Activated gamma-delta T cell treated with Interleukin-2 at 50 U/mL for 16 hours (primary cell): ENCODE measurements around the gene NKAIN2.
"Not testable (repeated sequence)": the region's sequence is repeated elsewhere in the genome, so short reads cannot be mapped to it uniquely, and the experiment has no call there.

ENCODE experiments used
- DNase-seq: peaks from one replicate; pipeline ENCODE4 v3.0.0-alpha.2; 2020

Gene NKAIN2

GRCh38 chr6:124462750-124463149, 659.1 kb downstream of the NKAIN2 start:
- no peak for DNase-seq

DNA sequence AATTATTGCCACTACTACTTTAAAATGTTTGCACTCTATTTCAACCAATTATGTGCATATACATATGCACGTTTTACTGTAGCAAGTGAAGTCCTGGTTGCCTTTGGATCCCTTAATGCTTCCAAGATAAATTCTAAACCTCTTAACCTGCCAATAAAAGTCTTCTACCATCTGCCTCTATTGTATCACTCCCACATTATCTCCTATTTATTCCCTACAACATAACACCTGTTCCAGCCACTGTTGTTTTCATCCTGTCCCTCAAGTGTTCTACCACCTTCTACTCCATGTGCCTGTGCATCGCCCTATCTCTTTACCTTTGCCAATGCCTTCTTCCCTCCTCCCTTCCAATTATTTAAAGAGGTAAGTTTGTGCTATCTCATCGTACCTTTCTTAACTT, 659.6 kb downstream of the NKAIN2 start:
- no peak for DNase-seq

- not testable (repeated sequence) for DNase-seq
Observed at GRCh38 chr6:124464600-124464999, 660.9 kb downstream of the NKAIN2 start.

GRCh38 chr6:124466949-124467348, 663.3 kb downstream of the NKAIN2 start:
- no peak for DNase-seq

DNA sequence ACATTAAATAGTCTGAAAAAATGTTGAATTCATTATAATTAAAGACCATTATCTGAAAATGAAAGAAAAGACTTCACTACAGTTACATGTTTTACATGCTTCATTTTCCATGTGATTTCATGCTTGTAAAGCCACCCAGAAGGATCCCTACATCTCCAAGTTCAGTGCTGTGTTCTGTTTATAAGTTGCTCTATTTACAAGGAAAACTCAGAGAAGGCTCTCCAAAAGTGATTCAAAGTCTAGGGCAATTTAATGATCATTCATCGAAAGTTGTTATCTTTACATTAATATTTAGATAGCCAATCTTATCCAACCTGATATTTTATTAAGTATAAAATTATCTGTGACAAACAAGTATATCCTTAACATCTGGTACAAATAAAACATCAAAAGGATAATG, 663.7 kb downstream of the NKAIN2 start:
- DNase-seq, result no peak

DNA sequence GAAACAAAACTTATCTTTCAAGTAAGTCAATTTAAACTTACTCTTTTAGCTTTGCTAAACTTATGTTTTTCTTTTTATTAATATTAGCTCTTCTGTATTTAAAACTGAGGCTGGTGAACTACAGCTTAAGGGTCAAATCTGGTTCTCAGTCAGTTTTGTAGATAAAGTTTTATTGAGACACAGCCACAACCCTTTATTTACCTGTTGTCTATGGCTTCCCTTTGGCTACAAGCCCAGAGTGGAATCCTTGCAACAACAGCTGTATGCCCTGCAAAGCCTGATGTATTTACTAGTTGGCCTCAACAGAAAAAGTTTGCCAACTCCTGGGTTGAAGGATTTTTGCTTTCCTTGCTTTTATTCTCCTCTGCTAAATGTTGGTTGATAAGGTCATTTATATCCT, 667.1 kb downstream of the NKAIN2 start:
- DNase-seq, result no peak

DNA sequence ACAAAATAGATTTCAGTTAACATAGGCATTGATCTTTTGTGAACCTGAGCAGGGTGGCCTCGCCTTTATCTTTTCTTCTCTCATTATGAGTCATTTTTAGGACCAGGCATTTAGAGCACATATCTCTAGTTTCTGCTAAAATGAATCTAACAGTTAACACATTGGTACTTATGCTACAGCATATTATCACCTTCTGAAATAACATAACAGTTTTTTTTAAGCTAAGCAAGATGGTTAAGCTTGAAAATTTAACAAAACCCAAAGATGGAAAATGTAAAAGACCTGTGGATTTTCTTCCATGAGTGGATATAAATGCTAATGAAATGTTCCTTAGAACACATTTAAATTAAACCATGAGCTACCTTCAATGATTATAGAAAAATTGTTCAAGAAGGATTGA, 671.5 kb downstream of the NKAIN2 start:
- DNase-seq, result no peak

DNA sequence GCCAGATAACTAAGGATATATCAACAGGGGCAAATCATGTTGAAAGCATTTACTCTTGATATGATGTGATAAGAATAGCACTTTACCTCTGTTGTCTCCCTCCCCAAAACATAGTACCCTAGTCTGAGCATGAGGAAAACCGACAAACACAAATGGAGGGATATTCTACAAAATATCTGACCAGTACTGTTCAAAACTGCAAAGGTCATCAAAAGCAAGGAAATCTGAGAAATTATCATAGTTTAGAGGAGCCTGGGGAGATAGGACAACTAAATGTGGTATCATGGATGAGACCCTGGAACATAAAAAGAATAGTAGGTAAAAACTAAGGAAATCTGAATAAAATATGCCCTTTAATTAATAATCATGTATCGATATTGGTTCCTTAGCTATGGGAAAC, 675.2 kb downstream of the NKAIN2 start:
- DNase-seq, result no peak

DNA sequence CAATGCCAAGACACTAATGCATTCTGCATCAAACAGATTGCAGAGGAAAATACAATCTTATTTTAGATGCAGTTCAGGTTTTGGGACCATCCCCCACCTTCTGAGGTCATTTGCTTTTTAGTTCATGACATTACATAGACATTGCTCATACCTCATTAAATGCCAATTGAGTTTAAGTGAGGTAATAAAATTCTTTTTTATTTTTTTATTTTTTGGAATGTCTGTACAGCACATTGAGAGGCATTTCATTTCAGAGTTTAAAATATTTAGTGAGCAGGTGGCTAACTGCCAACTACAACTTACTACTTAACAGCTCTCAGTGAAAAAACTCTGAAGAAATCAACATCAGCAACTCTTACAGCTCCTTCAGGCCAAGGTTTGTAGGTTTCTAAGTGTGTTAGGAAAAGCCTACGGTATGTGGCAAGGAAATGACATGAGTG, 676.3 kb downstream of the NKAIN2 start:
- no peak for DNase-seq

DNA sequence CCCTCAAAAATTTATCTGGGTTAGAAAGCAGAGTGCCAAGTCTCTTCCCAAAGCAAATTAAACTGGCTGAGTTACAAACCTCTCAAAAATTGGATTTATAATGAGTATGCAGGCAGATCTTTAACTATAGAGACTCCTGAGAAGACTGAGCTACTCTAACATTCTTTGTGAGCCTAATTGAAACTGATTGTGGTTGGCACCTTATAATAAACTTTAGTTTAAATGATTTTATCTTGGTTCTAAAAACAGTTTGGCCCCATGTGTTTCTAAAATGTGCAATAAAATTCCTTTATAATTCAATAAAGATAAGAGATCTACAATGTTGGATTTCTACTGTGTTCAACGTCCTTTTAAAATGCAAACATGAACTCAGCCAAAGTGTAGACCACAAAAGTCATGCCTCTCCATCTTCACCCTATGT, 678.4 kb downstream of the NKAIN2 start:
- DNase-seq, result no peak

DNA sequence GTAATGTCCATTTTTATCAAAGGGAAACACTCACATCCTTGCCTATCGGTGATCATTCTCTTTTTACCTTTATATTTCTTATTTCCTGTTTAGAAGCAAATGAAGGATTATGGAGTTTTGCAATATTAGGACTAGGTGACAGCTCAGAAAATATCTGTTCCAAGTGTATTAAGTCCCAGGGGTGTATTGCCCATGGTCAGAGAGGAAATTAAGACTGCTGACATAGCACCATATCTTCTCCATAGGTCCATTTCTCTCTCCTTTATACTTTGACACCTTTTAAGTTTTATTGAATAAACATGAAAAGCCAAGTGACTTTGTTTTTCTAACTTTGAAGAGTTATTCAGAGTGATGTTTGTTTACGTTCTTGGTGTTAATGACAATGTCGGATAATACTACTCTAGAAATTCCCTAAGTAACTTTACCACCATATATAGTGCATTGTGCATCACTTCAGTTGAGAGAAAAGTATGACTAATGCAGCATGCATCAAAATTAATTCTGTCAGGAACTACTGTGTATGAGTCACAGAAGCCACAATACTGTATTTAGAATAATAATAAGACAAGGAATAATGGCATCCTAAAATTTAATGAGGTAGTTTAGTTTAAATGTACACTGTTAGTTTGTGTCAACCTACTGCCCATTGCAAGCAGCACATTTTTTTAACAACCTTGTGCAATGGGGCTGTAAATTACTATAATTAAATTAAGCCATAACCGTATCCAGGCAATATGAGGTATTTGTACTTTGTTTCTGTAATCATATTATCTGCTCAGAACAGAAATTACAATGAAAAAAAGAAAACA, 684.2 kb downstream of the NKAIN2 start:
- no peak for DNase-seq

GRCh38 chr6:124490122-124490521, 686.5 kb downstream of the NKAIN2 start:
- no peak for DNase-seq

DNA sequence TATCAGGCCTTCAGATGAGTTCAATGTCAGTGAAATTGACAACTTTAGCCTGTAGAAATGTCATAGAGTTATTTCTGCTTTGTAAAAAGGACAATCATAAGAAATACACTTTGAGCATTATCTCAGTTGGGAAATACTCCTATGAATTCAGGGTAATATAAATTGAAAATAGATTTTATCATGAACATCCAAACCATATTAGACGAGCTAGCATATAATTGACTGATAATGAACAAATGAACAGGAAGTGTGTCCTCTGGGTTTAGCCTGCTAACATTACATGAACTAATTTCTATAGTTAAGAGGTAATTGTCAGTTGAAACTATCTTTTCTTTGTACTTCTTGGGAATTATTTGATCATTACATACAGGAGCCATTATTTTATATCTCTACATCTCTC, 689.6 kb downstream of the NKAIN2 start:
- DNase-seq, result no peak

DNA sequence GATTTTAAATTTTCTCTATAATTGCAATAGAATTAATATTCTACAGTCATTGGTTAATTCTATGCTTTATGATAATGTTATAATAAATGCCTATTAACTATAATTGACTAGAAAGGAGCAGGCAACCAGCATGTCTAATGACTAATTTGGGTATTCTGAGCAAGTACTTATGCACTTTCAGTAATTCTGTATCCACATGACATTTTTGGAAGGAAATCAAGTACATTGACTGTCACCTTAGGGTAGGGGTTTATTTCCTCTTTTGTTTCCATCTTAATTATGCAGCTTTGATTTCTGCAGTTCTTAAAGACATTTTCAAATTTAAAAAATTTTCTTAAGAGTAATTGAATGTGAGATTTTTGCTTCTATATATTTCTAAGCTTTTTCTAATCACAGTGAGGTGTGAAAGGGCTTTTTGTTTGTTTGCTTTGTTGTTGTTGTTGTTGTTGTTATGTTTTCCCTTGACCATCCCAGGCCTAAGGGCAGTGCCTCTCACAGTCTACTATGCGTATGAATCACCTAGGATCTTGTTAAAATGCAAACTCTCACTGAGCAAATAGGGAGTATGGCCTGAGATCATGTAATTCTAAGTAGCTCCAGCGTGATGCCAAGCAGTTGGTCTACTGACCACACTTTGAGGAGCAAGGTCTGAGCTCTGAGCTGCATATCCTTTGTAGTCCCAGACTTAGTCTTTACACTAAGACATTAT, 691.4 kb downstream of the NKAIN2 start:
- no peak for DNase-seq

GRCh38 chr6:124495665-124496190, 692.1 kb downstream of the NKAIN2 start:
- no peak for DNase-seq

- DNase-seq, result no peak
Observed at GRCh38 chr6:124496334-124496733, 692.7 kb downstream of the NKAIN2 start.

DNA sequence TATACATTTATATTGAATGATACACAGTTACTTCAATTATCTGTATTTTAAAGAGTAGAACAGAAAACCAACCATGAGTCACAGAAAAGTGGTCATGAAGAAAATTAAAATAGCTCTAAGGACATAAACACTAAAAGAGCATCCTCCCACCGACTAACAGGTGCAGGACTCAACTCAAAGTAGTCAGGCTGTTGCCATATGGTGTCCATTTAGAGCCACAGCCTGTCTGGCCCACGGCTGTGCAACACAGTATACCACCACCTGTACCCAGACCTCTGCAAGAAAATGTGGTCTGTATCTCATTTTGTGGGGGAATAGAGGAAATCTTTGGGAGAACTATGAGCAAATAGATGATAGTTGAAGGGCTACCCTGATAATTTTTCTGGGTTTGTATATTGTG, 708.8 kb downstream of the NKAIN2 start:
- DNase-seq, result no peak

GRCh38 chr6:124517339-124517738, 713.7 kb downstream of the NKAIN2 start:
- DNase-seq, result no peak

GRCh38 chr6:124520514-124520913, 716.8 kb downstream of the NKAIN2 start:
- DNase-seq, result no peak

GRCh38 chr6:124522335-124522734, 718.7 kb downstream of the NKAIN2 start:
- DNase-seq, result no peak

GRCh38 chr6:124524491-124525200, 721.0 kb downstream of the NKAIN2 start:
- DNase-seq, result no peak

DNA sequence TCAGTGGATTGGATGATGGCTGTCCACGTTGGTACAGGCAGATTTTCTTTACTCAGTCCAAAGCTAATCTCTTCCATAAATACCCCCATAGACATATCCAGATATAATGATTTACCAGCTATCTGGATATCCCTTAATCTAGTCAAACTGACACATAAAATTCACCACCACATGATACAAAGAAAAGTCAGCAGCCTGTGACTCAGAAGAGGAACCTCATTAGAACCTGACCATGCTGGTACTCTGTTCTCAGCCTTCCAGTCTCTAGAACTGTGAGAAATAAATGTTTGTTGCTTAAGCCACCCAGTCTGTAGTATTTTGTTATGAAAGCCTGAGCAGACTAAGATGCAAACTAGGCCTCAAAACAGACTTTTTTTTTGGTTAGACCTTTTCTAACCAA, 727.3 kb downstream of the NKAIN2 start:
- no peak for DNase-seq

- no peak for DNase-seq
Observed at GRCh38 chr6:124535299-124535698, 731.6 kb downstream of the NKAIN2 start.

DNA sequence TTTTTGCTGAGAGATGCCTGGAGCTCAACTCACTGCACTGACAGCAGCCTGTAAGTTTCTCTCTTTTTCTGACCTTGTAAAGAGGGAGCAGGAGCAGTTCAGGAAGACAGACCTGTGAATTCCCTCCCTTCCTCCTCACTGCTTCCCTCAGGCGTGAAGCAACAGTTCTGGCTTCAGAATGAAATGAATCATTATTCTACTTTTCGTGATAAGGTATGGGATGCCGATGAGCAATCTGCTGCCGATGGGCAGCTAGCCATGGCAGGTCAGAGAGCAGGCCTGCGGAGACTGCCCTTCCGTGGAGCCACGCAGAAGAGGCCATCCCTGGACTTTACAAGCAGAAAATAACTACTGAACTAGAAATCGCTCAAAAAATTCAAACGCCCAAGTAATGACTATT, 732.1 kb downstream of the NKAIN2 start:
- DNase-seq, result no peak
